ENCODE measurements around the gene ESPL1. TPM values are rescaled to one million over a fixed set of nuclear protein-coding genes. Genes with fewer than 3 reads are reported as not detected.

Gene ESPL1
- polyA plus RNA-seq (ENCODE audit: insufficient read length in 3 of 3): 10 to 100 TPM; 11.6 to 13.0 (median 12.5) TPM
- long read RNA-seq, donor 1, partial matches to known transcripts: 0 of 1 reads
- long read RNA-seq, donor 1, other reads (novel, unspliced or antisense): 0 of 1 reads
- long read RNA-seq, donor 2: 0 reads
- long read RNA-seq, donor 3: 0 reads
- long read RNA-seq, donor 4, partial matches to known transcripts: 0 of 3 reads
- long read RNA-seq, donor 4, other reads (novel, unspliced or antisense): 0 of 3 reads
- long read RNA-seq, donor 5: 0 reads
- long read RNA-seq, donor 6: 0 reads
- long read RNA-seq, donor 7: 0 reads
- long read RNA-seq, donor 8: 0 reads
- long read RNA-seq, donor 9: 0 reads
- long read RNA-seq, donor 10: 0 reads
- long read RNA-seq, donor 11: 0 reads
- long read RNA-seq, donor 12: 0 reads
- long read RNA-seq, donor 13: 0 reads
- long read RNA-seq, donor 14: 0 reads
- long read RNA-seq, donor 15: 0 reads
- long read RNA-seq, donor 16, partial matches to known transcripts: 0 of 3 reads
- long read RNA-seq, donor 16, other reads (novel, unspliced or antisense): 0 of 3 reads

DNA sequence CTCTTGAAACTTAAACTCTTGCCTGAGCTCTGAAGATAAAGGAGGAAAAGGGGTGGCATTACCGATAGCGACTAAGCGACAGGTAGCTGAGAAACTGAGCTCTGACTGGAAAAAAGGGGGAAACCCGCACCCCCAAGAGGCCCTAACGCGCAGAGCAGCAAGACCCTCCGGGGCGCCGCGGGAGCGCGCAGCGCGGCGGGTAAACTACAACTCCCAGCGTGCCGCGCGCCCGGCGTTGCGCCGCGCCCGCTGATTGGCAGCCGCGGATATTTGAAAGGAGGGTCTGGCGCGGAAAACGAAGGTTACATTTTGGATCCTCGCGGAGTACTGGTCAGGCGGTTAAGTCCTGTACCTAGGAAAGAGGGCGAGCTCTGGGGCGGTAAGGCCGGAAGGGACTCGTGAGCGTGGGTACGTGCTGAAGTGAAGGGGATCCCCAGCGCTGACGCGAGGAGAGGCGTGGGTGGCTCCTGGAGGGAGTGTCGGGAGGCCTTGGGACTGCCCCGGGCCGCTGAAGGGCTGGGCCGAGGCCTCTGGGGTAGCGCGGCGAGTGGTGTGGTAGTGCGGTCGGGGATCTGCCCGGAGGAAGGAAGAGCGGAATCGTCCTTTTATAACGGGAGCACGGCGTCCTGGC, at the start of gene ESPL1:
ESPL1 (plus strand) TSS at position 301 of the 631 bp plus-strand sequence. CDS start 468 bp downstream, outside the sequence.
- DNase-seq (ENCODE audit: extremely low read depth in 1 of 11, low read depth in 9 of 11, low spot score in 4 of 11): peak; percentile 69 to 81 (median 77)

DNA sequence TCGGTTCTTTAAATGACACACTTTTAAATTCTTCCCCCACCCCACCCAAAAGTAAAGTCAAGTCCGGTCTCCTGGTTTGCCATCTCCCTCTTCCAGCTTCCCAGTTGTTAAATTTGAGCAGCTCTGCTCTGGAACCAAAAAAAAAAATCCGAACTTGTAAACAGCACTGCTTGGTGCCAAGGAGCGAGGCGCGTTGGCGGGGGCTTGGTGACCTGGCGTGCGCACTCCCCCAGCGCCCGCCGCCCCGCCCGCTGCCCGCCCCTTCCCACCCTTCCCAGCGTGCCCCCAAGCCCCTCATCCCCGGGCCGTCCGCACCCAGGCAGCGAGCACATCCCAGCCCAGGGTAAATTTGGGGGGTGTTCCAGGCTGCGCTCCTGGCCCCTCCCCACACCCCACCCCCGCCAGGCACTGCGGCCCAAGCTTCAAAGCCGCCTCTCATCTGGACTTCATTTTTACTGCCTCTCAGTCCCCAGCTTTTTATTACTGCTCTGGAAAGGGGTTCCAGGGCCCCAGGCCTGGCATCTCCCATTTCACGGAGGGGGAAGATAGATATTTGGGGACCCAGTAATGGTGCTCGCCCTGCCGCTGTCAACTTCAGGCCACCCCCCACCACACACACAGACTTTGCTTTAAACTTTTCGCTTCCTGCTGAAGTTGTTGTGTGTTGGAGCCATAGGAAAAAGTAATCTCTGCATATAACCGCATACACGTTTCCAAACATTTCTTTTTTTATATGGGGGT, 49.4 kb upstream of the ESPL1 start:
- DNase-seq (ENCODE audit: extremely low read depth in 1 of 11, low read depth in 9 of 11, low spot score in 4 of 11): no peak

DNA sequence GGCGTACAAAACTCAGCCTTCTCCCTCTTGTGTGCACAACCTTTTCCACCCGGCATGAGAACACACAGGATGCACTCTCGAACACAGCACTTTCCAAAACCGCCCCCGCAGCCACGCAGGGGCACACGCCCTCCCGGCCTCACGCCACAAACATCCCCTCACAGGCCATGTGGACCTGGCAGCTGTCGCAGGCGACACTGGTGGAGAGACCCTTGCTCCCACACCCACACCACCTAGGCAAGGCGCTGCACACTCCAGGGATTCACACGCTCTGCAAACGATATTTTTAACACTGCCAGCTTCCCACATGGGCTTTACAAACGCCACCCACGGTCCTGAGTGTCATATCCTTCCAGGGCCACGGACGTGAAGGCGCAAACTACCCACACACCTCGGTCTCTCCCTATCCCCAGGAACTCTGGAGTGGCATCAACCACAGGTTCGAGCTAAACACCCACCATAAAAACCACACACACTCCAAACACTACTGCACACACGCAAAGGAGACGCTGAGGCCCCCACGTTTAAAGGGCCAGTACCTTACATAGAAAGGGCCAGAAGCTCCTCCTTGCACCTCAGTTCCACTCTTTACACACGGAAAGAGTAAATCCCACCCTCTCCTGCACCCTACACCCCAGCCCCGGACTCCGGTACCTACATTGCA, 48.7 kb upstream of the ESPL1 start:
- DNase-seq (ENCODE audit: extremely low read depth in 1 of 11, low read depth in 9 of 11, low spot score in 4 of 11): no peak

DNA sequence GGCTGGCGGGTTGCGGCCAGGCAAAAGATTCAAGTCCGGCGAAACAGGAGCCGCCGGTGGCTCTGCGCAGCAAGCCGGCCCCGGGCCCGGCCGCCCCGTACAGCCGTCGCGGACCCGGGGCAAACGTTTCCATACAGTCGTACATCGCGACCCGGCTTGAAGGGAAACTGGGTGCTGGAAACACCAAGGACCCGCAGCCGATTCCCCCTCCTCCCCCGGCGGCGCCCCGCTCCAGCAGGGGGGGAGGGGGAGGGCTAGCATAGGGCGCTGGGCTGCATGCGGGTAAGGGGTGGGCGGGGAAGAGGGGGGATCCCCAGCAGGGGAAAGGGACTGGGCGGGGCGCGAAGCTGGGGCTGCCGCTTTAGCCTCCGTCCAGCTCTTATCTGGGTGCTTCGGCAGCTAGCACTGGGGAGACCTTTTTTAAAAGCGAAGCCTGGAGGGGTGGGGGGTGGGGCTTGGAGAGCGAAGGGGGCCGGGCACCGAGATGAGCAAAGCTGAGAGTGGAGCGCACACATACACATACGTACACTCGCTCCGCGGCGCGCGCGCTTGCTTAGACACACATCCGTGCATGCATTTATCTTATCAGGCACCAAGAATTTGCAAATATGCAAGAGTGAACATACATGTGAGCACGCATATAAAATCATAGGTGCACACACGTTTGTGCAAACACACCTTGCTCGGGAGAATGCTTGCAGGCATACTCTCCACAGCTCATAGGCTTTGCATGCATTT, 48.0 kb upstream of the ESPL1 start:
- DNase-seq (ENCODE audit: extremely low read depth in 1 of 11, low read depth in 9 of 11, low spot score in 4 of 11): peak in 2 of 11 donors; percentile 55 to 60

DNA sequence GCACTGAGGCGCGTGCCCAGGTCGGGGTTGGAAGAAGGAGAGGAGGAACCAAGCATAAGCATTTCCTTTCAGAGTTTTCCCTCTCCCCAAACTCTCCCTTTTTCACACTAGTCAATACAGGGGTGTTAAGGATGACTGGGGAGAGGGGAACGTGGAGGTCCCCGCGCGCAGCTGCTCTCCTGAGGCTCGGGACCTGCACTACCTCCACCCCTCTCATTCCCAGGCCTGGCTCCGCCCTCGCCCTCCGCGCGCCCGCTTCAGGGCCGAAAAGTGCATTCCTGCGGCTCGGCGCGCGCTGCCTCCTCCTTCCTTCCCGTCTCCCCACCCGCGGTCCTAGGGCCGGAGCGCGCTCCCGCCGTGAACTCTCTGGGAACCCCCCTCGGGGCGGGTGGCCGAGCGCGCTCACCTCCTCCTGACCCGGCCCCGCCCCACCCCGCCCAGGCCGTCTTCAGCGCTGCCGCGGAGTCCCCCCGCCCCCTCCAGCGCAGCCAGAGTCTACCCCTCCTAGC, 47.4 kb upstream of the ESPL1 start:
- peak in 10 of 11 donors; percentile 73 to 92 (median 88) for DNase-seq (ENCODE audit: extremely low read depth in 1 of 11, low read depth in 9 of 11, low spot score in 4 of 11)

DNA sequence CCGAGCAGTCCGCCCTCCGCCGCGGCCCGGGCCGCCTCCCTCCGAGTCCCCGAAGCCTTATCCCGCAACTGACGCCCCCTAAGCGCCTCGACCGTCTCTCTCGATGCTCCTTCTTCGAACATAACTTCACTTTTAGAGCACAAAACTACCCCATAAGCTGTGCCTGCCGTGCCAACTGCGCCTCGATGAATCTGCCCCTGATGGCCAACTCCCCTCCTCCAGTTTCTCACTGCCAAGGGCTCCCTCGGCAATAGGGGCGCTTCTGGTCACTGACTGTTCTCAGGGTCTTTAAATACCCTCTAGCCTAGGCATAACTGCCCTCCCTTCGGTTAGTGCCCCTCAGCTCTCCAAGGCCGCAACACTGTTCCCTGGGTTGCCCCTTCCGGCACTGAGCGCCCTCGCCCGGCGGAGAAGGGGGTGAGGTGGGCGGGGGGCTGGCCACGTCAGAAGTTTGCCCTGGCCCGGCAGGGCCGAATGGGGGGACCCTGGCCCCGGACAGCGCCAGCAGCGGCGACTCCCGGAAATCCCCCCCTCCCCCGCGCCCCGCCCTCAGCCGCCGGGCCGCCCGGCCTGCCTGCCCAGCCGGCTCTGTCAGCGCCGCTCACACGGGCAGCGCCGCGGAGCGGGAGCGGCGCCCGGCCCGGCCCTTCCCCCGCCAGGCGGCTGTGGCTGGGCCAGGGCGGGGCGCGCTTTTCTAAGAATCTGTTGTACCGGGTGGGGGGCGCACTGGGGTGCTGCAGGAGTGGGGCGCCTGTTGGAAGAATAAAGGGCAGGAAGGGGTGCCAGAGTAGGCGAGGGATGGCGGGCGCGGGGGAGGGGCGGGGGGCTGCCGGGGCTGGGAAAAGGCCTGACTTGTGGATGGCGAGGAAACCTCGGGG, 46.7 kb upstream of the ESPL1 start:
- DNase-seq (ENCODE audit: extremely low read depth in 1 of 11, low read depth in 9 of 11, low spot score in 4 of 11): peak in 4 of 11 donors; percentile 60 to 72 (median 70)

DNA sequence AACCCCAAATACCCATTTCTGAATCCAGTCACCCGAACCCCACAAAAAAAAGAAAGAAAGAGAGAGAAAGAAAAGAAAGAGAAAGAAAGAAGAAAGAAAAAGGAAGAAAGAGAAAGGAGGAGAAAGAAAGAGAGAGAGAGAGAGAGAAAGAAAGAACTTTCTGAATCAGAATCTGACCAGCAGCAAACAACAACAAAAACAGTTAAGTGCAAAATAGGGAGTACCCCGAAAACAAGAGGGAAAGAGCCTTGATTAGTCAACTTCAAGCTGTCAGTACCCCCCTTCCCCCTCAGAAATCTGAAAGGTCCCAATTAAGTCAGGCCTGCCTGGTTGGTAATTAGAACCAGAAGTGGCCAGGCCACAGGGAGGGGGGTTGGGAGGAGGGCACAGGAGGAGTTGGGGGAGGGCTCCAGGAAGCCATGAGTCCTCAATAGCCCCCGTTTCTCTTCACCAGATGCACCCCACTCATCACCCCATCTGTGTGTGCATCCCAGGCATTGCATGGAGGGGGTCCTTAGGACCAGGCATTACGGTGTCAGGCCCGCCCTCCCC, 45.9 kb upstream of the ESPL1 start:
- DNase-seq (ENCODE audit: extremely low read depth in 1 of 11, low read depth in 9 of 11, low spot score in 4 of 11): no peak

DNA sequence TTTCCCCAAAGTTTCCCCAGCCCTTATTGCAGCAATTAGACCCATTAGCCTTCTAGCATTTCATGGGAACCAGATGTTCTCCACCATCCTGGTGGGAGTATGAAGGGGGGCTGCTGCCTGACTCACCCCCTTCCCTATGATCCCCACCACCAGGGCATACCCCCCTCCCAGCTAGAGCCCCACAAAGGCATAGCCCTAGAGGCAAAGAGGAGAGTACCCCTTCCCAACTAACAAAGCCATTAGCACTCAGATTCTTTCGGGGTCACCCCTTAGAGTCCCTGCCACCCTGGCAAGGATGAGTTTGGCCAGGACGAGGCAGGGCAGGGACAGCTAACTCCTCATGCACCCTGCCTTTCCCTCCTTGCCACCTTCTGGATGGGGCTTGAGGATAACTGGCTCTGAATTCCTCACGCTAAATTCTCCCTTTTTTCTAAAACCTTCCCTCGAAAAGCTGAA, 45.3 kb upstream of the ESPL1 start:
- no peak for DNase-seq (ENCODE audit: extremely low read depth in 1 of 11, low read depth in 9 of 11, low spot score in 4 of 11)

DNA sequence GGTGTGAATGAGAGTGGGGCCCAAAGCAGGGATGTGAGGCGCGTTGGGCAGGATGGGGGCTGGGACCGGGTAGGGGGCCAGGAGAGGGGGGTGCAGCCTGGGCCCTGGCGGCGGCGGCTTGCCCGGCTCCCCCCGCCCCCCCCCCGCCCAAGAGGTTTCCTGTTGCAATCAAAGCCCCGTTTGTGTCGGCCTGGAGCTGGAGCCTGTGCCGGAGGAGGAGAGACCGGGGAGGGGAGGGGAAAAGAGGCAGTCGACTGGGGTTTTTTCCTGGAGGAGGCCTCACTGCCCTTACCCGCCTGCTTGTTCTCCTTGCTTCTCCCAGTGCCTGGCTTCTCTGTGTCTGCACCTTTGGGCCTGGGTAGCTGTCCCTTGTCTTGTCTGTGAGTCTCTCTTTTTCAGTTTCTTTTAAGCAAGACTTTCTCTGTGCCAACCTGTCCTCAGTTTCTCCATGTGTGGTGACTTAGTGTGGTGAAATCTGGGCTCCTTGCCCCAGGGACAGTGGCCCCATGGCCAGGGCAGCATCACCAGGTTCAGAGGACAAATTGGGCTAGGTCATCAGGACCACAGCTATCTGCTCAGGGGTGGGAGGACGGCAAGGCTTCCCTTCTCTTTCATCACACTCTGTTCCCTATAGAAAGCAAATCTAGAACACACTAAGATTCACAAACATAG, 44.6 kb upstream of the ESPL1 start:
- DNase-seq (ENCODE audit: extremely low read depth in 1 of 11, low read depth in 9 of 11, low spot score in 4 of 11): no peak

DNA sequence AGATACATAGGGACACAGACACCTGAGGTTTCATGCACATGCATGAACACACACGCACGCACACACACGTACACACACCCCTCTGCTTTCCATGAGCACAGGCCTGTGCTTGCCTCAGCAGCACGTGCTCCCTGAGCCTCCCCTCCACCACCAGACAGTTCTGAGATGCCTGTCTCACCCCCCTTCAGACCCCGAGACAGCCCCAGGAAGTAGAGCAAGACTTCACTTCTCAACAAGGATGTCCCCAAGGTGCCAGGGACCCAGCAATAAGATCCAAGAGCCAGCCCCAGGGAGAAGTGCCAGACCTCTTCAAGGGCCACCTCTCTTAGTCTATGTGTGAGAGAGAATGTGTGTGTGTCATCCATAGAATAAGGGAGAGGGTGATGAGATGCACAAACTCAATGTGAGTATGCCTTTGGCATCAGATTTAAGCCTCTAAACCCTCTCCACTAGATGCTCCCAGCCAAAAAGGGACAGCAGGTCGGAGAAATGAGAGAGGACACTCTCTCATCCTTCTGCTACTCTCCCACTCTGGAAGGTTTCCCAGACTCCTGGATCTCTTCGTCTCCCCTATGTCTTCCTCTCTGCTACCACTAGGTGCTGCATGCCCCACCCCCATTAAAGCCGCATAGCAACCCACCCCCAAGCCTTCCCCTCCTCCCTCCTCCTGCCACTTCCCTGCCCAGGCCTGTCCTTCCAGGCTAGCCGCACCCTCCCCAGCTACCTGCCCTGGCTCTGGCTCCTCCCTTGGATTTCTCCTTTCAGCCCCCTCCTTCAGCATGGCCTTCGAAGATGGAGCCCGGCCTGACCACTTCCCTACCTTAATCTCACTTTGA, 43.8 kb upstream of the ESPL1 start:
- DNase-seq (ENCODE audit: extremely low read depth in 1 of 11, low read depth in 9 of 11, low spot score in 4 of 11): no peak

DNA sequence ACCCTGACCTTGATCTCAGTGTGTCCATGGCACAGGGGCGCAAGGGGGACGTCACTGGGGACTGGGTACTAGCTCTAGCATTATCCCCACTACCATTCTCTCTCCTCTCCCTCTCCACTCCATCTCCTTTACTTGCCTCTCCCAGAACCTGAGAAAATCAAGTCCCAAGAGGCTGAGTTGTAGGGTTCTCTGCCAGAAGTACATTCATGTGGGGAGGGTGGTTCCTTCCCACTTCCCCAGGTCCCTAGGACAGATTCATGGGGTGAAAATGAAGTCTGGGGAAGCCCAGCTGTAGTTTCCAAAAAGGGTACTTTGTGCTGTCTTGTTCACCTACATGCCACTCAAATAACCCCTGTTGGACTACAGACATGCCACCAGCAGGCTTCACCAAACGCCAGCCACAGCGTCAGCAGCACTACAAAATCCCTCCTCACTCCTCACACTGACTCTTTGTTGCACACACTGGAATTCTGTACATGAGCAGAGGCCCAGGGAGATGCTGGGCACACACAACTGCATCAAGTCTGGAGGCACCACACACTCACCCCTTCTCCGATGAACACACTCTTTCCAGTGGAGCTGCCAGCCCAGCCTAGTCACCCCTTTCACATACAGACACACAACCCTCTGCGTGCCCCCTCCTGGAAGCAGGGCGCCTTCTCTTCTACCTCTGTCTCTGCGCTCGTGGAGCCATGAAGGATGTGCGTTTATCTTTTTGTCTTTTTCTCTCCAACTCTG, 43.0 kb upstream of the ESPL1 start:
- no peak for DNase-seq (ENCODE audit: extremely low read depth in 1 of 11, low read depth in 9 of 11, low spot score in 4 of 11)

DNA sequence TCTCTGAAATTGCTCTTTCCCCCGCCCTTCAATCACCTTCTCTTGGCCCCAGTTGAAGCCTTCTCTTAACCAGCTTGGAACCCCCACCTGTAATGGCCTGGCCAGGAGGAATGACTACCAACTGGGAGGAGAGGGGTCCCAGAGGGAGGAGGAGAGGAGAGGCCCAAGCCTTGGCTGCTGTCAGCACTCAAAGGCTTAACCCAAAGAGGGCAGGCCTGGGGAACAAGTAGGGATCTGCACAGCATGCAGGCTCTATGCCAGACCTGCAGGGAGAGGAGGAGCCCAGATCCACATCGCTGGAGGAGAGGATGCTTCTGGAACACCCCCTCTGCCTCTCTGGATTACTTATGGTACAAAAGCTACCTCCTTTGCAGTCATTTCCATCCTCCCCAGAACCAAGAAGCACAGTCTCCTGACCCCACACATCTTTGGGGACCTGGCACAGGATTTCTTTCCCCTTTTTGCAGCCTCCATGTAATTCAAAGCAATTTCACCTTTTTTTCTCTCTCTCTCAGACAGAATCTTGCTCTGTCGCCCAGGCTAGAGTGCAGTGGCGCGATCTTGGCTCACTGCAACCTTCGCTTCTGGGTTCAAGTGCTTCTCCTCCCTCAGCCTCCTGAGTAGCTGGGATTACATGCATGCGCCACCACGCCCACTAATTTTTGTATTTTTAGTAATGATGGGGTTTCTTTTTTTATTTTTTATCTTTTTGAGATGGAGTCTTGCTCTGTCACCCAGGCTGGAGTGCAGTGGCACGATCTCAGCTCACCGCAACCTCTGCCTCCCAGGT, 42.3 kb upstream of the ESPL1 start:
- DNase-seq (ENCODE audit: extremely low read depth in 1 of 11, low read depth in 9 of 11, low spot score in 4 of 11): no peak

DNA sequence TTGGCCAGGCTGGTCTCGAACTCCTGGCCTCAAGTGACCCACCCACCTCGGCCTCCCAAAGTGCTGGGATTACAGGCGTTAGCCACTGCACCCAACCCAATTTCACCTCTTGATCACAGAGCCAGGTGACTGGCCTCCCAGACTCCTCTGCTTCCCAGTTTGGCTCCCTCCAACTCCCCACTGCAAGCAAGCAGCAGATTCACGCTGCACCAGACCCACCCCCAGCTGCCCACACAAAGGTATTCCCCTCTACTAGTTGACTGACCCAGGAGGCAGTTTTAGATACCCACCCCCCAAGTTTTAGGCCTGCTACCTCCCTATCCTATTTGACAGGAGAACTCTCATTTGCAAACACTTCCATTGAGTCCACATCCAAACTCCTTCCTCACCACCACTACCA, 41.3 kb upstream of the ESPL1 start:
- no peak for DNase-seq (ENCODE audit: extremely low read depth in 1 of 11, low read depth in 9 of 11, low spot score in 4 of 11)

DNA sequence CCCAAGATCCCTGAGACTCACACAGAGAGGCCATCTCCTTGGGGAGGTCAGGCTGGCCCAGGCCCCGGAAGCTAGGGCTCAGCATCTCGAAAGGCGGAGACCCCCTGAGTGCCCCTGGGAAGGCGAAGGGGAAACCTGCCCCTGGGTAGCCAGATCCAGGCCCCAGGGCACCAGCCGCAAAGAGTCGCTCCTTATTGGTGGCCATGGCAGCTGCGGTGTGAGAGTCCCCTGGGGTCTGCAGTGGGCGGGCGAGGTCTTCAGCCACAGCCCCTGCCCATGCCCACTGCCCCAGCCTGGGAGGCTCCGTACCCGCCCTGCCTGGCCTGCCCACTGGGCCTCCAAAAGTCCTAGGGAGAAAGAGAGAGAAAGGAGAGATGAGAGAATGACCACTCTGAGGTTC, 40.8 kb upstream of the ESPL1 start:
- no peak for DNase-seq (ENCODE audit: extremely low read depth in 1 of 11, low read depth in 9 of 11, low spot score in 4 of 11)
